ENCODE data around the gene CDK19.
A peak's percentile ranks its signal among the peaks of the same experiment; 100 is the strongest.

GRCh38 chr6:110566346-110567125 lies 248.7 kb downstream of the CDK19 start:
- no peak for TF ChIP-seq CTCF (IDR thresholded peaks at IDR 0.05)
- TF ChIP-seq POLR2A (IDR thresholded peaks at IDR 0.05), result peak; percentile 41

All from right lobe of liver (tissue), 4 donors.